GM18498 (cell line): ENCODE data around the gene LCAT.
"Not testable (repeated sequence)": the region's sequence is repeated elsewhere in the genome, so short reads cannot be mapped to it uniquely, and the experiment has no call there.

Source experiments
- ATAC-seq: cut with Tn5 transposase; IDR thresholded peaks from one replicate; pipeline ENCODE4 v1.9.1; 2021; ENCODE audit warnings: mild to moderate bottlenecking, moderate library complexity; ENCODE audit not compliant: unreplicated experiment

The LCAT gene

DNA sequence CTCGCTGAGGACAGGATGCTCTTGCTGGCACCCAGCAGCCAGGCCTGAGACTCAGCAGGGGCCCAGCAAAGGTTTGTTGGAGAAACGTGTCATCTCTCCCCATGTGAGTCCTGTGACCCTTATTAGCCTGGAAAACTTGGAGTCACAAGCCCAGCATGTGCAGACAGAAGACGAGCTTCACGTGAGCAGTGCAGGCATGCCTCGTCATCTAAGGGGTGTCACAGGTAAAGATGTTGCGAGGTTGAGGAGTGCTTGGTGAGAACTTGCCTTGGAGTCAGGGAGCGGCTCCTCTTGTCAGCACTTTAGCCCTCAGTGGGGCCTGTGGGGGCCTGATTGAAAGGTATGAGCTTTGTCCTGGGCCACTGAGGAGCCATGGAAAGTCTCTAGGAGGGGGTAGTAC lies 10.1 kb downstream of the LCAT start:
- ATAC-seq, result no peak

DNA sequence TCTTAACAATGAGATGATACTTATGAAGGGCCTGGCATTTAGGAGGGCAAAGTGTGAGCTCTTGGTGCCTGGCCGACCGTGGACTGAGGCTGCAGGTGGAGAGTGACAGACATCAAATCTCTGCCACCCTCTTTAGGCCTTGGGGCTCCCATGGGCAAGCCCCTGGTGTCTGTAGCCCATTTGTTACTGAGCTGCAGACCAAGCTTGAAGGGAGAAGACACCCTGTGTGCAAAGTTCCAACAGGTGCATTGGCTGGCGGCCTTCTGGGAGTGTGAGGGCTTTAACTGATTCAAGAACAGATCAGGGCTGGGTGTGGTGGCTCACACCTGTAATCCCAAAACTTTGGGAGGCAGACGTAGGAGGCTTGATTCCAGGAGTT lies 11.5 kb downstream of the LCAT start:
- no peak for ATAC-seq

GRCh38 chr16:67931712-67932461 lies 12.0 kb downstream of the LCAT start, which contains the start of gene CTRL:
CTRL (minus strand) TSS chr16:67931862; CDS start chr16:67931852, 10 bp downstream.
- ATAC-seq, result no peak

DNA sequence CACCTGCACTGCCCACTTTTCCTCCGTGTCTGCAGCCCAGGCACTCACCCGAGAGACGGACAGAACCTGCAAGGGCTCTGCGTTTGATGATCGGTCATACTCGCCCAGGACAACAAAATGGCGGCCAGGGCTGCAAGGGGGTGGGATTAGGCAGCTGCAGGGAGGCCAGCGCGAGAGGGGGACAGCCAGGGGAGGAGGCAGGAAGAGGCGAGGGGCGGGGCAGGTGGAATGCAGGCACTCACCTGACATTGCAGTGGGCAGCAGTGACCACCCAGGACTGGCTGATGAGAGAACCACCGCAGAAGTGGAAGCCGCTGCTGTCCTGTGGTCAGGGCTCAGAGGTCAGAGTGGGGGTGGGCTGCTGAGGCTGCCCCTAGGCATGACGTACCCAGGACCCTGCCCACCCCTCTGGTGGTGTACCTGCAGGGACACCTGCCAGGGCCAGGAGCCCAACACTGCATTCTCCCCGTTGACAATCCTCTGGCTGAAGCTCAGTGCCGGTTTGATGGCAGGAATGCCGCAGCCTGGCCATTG lies 13.2 kb downstream of the LCAT start:
- ATAC-seq, result no peak

- no peak for ATAC-seq
Measured at GRCh38 chr16:67930191-67930590, 13.7 kb downstream of the LCAT start.

- ATAC-seq, result no peak
Measured at GRCh38 chr16:67928561-67929364, 15.2 kb downstream of the LCAT start.

DNA sequence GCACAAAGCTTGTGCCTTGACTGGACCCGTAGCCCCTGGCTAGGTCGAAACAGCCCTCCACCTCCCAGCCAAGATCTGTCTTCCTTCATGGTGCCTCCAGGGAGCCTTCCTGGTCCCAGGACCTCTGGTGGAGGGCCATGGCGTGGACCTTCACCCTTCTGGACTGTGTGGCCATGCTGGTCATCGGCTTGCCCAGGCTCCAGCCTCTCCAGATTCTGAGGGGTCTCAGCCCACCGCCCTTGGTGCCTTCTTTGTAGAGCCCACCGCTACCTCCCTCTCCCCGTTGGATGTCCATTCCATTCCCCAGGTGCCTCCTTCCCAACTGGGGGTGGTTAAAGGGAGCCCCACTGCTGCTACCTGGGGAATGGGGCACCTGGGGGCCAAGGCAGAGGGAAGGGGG lies 15.8 kb downstream of the LCAT start:
- ATAC-seq, result no peak

GRCh38 chr16:67927131-67927941 lies 16.6 kb downstream of the LCAT start:
- ATAC-seq, result no peak

DNA sequence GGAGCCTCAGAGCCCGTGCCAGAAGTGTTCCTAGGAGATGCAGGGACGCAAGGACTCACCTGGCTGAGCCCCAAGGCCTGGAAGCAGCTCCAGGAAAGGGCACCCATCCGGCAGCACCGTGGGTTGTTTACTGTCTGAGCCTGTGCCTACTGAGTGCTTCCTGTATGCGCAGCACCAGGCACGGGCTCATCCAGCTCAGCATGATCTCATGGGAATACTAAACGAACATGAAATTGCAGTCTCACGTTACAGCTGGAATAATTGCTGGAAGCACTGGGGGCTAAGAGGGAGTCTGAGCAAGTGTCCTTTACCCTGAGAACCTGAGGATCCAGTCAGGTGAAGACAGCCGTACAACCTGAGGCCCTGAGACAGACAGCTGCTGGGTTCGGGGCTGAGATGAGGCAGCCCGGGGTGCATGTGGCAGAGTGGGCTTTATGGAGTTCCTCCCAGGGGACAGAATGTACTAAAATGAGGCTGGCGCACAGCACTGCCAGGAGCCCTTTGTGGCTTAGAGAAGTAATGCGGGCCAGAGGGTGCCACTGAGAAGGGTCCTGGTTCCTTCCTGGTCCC lies 17.7 kb downstream of the LCAT start:
- no peak for ATAC-seq

DNA sequence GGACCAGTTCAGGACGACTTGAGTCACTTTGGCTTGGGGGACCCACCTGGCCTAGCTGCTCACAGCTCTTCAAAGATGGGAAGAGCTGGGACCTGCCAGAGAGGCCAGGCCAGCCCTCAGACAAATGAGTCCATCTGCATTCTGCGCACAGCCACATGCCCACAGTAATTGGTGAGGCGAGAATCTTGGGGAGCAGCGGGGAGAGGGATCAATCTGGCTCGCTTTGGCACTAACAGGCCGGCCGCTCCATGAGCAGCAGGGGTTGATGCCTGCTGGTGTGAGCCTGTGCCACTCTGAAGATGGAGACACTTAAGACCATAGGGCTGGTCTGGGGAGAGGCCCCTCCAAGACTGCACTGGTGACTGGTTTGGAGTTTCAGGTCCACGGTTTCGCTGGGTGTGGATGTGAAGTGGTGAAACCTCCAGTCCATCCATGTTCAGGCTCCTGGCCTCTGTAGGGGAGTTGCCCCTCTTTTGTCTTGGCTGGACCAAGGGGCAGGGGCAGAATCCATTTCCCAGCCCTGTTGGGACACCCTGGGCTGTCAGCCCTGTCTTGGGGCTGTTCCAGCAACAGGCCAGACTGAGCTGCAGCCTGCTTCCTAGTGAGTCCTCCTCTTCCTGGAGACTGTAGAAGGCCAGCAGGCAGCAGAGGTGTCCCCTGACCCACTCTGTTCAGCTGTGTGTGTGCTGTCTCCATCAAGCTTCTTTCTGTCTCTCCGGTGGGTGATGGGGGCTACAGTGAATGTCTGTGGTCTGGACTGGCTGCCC lies 19.6 kb downstream of the LCAT start:
- no peak for ATAC-seq

GRCh38 chr16:67923414-67924116 lies 20.4 kb downstream of the LCAT start:
- ATAC-seq, result no peak

DNA sequence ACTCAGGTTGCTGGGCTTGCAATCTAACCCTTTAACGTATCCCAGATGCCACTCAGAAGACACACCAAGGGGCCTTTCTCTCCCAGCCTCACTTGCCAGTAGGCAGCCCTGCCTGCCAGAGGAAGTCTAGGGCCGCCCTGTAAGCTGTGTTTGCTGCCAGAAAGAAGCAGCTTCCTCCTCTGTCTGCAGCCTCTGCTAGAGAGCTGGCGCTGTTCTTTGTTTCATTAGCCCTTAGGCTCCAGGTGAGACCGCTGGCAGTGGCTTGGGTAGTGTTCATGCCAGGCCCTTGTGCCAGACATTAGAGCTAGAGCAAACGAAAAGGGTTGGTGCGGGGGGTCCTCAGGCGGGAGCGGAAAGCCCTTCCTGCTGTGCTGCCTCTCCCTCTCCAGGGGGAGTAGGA lies 21.2 kb downstream of the LCAT start:
- no peak for ATAC-seq

DNA sequence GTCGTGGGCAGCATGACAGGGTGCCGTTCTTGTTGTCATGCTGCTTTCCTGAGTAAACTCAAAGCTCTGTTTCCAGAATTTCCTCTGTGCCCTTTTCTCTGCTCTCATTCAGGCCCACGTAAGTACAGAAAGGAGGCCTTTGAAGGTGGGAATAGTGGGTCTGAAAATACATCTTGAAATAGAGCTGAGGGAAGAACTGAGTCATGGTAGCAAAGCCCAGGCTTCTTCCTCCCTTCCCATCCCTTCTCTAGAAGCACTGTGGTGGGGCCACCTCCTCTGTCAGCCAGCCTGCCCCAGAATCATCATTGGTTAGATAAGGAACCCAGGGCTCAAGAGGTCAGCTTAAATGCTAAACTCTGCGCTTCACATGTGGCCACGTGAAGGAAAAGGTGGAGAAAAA lies 21.7 kb downstream of the LCAT start:
- ATAC-seq, result no peak

DNA sequence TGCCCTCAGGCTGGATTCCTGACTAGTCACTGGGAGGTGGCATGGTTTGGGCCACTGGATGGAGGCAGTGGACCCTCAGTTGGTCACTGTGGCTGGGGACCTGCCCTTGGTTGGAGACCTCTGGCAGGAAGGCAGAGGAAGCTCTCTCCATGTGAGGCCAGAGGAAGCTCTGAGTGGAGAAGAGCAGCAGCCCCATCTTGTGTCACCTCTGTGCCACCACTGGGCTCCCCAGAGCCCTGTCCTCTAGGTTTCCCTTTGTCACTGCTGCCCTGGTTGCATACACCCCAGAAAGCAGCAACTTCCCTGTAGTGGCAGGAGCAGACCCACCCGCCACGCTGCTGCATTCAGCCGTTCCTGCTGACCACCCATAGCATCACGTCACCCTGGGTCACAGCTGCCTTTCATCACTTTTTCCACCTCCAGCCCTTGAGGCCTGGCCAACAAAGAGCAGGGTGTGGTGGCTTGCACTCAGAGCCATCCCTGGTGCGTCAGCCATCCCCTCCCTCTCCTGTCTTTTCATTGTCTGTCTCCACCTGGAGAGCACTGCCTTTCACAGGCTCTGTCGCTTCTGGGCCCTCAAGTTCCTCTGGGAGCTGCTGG lies 24.2 kb downstream of the LCAT start:
- ATAC-seq, result no peak

GRCh38 chr16:67917852-67918236 lies 26.1 kb downstream of the LCAT start:
- no peak for ATAC-seq

GRCh38 chr16:67917140-67917851 lies 26.6 kb downstream of the LCAT start:
- ATAC-seq, result no peak

GRCh38 chr16:67915831-67916723 lies 27.8 kb downstream of the LCAT start:
- ATAC-seq, result no peak

- ATAC-seq, result not testable (repeated sequence)
Measured at GRCh38 chr16:67915496-67915769, 28.5 kb downstream of the LCAT start.
